HTR-8/SVneo (cell line): ENCODE data around the gene UST.

Experiments
- DNase-seq: peaks from one replicate; pipeline ENCODE4 v3.0.0; 2011; ENCODE audit warnings: low spot score, mixed read lengths; ENCODE audit not compliant: insufficient read length
- FAIRE-seq: peaks from 2 replicates; lab custom pipeline; 2011; peaks lifted over from hg19 to GRCh38; lab: Jason Lieb, UNC

UST gene

GRCh38 chr6:148746363-148747144, at the start of gene UST:
TSS of gene UST (plus strand) at chr6:148747030. CDS start at chr6:148747431, 401 bp downstream.
- DNase-seq (peak; percentile 62), FAIRE-seq (no peak)

- DNase-seq (no peak), FAIRE-seq (no peak)
Observed at GRCh38 chr6:148697895-148698440, 48.9 kb upstream of the UST start.

DNA sequence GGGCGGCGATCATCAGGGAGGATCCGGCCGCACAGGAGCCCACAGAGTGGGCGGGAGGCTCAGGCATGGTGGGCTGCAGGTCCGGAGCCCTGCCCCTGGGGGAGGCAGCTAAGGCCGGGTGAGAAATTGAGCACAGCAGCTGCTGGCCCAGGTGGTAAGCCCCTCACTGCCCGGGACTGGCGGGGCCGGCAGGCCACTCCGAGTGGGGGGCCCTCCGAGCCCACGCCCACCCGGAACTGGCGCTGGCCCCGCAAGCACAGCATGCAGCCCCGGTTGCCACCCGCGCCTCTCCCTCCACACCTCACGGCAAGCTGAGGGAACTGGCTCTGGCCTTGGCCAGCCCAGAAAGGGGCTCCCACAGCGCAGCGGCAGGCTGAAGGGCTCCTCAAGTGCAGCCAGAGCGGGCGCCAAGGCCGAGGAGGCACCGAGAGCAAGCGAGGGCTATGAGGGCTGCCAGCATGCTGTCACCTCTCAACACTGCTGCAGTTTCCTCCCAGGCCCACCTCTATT, 48.1 kb upstream of the UST start:
- DNase-seq (no peak), FAIRE-seq (no peak)

DNA sequence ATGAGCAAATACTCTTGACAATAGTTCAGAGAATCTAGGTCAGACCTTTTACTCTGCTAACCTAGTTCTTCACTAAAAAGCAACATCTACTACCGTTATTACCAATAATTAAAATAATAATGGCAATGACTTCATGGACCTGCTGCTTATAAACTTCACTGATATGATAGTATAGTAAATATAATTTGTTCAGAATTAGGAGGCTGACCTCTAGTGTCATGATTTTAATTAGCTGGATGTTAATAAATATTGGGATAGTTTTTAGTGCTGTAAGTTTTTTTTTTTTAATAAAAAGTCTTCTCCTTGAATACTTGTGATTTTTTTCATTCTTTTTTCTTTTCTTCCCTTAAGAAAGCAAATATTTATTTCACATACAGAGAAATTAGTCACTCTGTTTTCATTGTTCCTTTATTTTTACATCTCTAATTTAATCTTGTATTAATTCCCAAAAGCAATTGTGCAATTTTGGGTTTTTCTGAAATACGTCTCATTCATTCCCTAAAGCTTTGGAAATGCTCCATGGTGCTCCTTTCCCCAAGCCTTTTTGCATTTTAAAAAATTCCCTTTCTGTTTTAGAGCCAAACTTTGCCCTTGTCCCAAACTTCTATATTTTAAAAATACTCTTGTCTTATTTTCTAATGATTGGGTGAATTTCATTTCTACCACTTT, 46.6 kb upstream of the UST start:
- no peak for FAIRE-seq
- DNase-seq = no peak

GRCh38 chr6:148700741-148701311, 46.0 kb upstream of the UST start:
- FAIRE-seq (no peak), DNase-seq (no peak)

GRCh38 chr6:148701375-148701774, 45.5 kb upstream of the UST start:
- FAIRE-seq = no peak
- no peak for DNase-seq

DNA sequence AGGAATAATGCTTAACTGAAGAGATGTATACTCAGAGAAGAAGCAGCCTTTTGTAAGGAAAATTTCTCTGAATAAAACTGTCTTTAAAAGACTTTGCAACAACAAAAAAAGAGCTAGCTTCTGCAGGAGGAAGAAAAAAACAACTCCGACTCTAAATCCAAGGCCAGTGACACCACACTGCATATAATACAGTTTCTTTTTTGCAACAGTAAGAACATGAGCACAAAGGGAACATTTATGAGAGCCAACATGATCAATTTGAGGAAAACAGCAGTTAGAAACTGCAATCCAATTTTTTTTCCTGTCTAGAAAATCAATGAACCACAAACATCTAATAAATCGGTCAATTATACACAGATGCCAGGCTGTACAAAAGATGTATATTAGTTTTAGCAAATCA, 42.9 kb upstream of the UST start:
- no peak for FAIRE-seq
- DNase-seq = no peak

DNA sequence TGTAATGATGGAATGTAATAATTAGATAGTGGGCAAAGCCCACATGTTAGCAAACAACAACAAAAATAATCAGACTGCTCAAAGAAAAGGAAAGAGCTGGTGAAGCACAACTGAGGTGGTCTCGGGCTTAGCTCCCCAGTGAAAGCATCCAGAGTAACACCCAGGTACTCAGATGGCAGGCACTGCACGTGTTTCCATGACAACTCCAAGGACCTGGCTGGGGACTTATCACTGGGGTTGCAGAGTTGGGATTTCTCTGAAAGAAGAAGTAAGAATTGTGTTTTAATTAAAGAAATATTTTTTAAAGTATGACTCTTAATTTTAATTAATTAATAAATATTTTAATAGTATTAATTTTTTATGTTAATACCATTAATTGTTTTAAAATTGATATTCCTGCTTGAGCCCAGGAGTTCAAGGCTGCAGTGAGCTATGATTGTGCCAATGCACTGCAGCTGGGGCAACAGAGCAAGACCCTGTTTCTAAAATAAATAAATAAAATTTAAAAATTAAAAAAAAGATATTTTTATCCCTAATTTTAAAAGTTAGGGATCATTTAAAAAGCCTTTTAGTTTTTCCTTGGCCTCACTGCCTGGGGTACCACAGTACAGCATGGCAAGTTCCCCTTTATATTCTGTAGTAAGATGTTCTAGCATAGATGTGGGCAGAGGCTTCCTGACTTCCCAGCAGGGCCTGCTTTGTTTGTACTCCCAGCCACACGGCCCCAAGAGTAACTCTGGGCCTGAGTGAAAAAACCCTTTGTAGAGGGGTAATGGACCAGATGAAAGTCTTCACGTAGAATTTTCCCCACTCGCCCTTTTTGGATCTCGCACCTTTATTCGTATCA, 42.2 kb upstream of the UST start:
- DNase-seq = no peak

GRCh38 chr6:148708707-148709106, 38.1 kb upstream of the UST start:
- no peak for DNase-seq

More for the DNA sequence above, 42.2 kb upstream of the UST start:
- FAIRE-seq = no peak

GRCh38 chr6:148709577-148709976, 37.3 kb upstream of the UST start:
- FAIRE-seq (no peak), DNase-seq (no peak)

More at GRCh38 chr6:148708707-148709106, 38.1 kb upstream of the UST start:
- FAIRE-seq = no peak

GRCh38 chr6:148711833-148712654, 34.8 kb upstream of the UST start:
- FAIRE-seq = no peak
- no peak for DNase-seq

GRCh38 chr6:148713033-148713738, 33.6 kb upstream of the UST start:
- DNase-seq (no peak), FAIRE-seq (no peak)

- no peak for DNase-seq
- FAIRE-seq = no peak
Observed at GRCh38 chr6:148713921-148714320, 32.9 kb upstream of the UST start.

DNA sequence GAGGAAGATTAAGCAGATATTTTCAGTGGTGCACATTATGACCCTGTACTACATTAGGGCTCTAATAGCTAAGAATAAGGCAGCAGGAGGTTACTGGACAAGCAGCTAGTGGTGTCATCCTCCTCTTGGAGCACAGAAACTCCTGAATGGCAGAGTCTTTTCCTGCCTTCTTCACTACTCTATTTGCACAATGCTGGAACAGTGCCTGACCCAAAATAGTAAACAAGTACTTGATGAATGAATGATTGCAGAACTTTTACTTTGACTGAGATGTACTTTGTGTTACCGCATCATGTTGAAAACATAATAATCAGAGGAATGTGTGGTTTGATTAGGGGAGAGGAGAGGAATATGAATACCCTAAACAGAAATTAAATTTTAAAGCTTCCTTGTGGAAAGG, 30.0 kb upstream of the UST start:
- DNase-seq (no peak), FAIRE-seq (no peak)

GRCh38 chr6:148720406-148720805, 26.4 kb upstream of the UST start:
- no peak for FAIRE-seq
- DNase-seq = no peak

DNA sequence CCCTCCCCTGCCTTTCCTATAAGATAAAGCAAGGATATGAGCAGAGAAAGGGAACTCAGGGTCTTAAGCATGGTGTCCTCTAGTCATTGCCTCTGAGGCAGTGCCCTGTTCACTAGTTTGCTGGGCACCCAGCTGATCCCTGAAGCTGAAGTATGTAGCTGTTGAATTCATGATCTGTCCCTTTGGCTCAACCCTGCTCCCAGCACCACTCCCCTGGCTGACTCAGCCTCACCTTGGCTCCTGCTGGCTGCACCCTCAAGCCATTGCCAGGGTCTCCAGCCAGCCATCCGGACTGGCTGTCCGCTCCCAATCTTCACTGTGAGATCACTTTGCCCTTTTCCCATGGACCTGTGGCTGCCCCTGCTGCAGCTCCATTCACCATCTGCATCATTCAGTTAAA, 25.9 kb upstream of the UST start:
- DNase-seq = no peak
- no peak for FAIRE-seq

DNA sequence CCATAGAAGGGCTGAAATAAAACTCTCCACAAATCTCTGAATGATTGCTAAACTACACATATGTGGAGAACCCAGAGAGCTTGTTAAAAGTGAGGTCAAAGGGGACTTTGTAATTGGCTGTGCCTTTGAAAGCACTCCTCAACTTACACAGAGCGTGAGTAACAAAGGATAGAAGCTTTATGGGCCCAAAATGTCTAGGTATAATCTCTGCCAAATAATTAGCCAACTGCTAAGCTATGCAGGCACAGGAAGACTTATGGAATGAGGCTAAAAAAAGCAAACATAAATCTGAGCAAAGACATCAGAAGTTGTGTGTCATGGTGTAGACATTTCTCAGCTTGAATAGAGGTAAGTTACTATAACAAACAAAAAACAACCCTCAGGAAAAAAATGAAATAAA, 23.3 kb upstream of the UST start:
- DNase-seq (no peak), FAIRE-seq (no peak)

- DNase-seq = no peak
Observed at GRCh38 chr6:148724428-148724827, 22.4 kb upstream of the UST start.

DNA sequence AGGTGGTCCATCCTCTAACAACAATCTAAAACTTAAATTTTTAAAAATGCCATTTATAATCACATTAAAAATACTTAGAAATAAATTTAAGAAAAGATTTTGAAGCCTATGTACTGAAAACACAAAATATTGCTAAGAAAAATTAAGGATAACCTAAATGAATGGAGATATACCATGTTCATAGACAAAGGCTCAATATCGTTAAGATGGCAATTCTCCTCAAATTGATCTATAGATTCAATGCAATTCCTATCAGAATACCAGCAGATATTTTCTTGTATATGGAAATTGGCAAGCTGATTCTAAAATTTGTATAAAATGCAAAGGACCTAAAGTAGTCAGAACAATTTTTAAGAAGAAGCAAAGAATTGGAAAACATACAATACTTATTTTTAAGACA, 19.7 kb upstream of the UST start:
- DNase-seq = no peak
- FAIRE-seq = no peak

More at GRCh38 chr6:148724428-148724827, 22.4 kb upstream of the UST start:
- FAIRE-seq = no peak
